Right lobe of liver (tissue), 4 donors: Measurements from ENCODE around the gene ARMC7.

ENCODE experiments used
- POLR2A ChIP-seq: fragments of 450-650 bp; IDR thresholded peaks from one replicate; pipeline ENCODE4 v1.6.1; 2017; ENCODE audit warnings: antibody characterized with exemption, mild to moderate bottlenecking
- TF ChIP-seq, protein P1 (sequence below), 4 donors: fragments of 200-600 bp in 3 of 4; fragments of 450-650 bp in 1 of 4; IDR thresholded peaks; one replicate each; pipeline versions ENCODE4 v1.5.1 to v1.8.0; 2016 to 2022; ENCODE audit warnings: antibody characterized with exemption in 4 of 4, mild to moderate bottlenecking in 2 of 4
- donor health status: DM: no; HTN: no; CAD: no.
- donor health status: DM: no; HTN: no; CAD: no.
- donor health status: DM: no; HTN: yes; CAD: no.

DNA sequence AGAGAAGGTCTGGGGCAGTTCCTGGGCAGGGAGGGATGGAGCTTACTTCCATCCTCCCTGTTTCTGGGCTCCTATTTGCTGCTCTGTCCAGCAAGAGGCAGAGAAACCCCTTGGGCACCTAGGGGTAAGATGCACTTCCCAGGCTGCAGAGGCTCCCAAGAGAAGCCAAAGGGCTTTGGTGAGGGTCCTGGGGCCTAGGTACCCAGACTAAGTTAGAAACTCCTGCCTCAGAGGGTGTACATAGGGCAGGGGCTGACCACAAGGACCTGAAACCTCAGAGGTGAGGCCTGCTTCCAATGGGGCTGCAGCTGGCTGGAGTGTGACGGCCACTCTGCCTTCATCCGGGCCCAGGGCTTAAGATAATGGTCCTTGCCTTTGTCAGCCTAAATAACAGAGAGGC lies 1.6 kb upstream of the ARMC7 start:
- TF ChIP-seq, protein P1, sequence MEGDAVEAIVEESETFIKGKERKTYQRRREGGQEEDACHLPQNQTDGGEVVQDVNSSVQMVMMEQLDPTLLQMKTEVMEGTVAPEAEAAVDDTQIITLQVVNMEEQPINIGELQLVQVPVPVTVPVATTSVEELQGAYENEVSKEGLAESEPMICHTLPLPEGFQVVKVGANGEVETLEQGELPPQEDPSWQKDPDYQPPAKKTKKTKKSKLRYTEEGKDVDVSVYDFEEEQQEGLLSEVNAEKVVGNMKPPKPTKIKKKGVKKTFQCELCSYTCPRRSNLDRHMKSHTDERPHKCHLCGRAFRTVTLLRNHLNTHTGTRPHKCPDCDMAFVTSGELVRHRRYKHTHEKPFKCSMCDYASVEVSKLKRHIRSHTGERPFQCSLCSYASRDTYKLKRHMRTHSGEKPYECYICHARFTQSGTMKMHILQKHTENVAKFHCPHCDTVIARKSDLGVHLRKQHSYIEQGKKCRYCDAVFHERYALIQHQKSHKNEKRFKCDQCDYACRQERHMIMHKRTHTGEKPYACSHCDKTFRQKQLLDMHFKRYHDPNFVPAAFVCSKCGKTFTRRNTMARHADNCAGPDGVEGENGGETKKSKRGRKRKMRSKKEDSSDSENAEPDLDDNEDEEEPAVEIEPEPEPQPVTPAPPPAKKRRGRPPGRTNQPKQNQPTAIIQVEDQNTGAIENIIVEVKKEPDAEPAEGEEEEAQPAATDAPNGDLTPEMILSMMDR (IDR thresholded peaks at IDR 0.05), result no peak
- TF ChIP-seq POLR2A, result no peak
